DMS79 treated with DMSO at 0.1 percent for 48 hours (cell line): ENCODE results near the gene PANK4.

Experiments
- DNase-seq: peaks from one replicate; lab custom pipeline; 2025; lab: John Stamatoyannopoulos, UW

Gene PANK4

GRCh38 chr1:2512862-2513421, 13.5 kb downstream of the PANK4 start:
- no peak for DNase-seq

- DNase-seq: no peak
Observed at GRCh38 chr1:2510366-2511155, 15.8 kb downstream of the PANK4 start.

GRCh38 chr1:2509589-2509988, 16.8 kb downstream of the PANK4 start:
- DNase-seq: no peak

GRCh38 chr1:2508751-2509150, 17.6 kb downstream of the PANK4 start:
- no peak for DNase-seq

GRCh38 chr1:2508180-2508579, 18.2 kb downstream of the PANK4 start:
- DNase-seq: no peak

GRCh38 chr1:2507744-2508155, 18.6 kb downstream of the PANK4 start:
- DNase-seq: no peak

GRCh38 chr1:2506901-2507565, 19.4 kb downstream of the PANK4 start:
- DNase-seq: no peak

- DNase-seq: no peak
Observed at GRCh38 chr1:2506007-2506860, 20.2 kb downstream of the PANK4 start.

- no peak for DNase-seq
Observed at GRCh38 chr1:2505461-2505994, 20.9 kb downstream of the PANK4 start.

GRCh38 chr1:2504949-2505272, 21.5 kb downstream of the PANK4 start:
- DNase-seq: no peak

- DNase-seq: no peak
Observed at GRCh38 chr1:2504225-2504948, 22.0 kb downstream of the PANK4 start.

- no peak for DNase-seq
Observed at GRCh38 chr1:2503554-2504224, 22.7 kb downstream of the PANK4 start.

GRCh38 chr1:2502661-2503553, 23.5 kb downstream of the PANK4 start:
- DNase-seq: no peak

GRCh38 chr1:2502210-2502609, 24.2 kb downstream of the PANK4 start:
- DNase-seq: no peak

GRCh38 chr1:2501820-2502119, 24.6 kb downstream of the PANK4 start:
- no peak for DNase-seq

- DNase-seq: no peak
Observed at GRCh38 chr1:2501041-2501819, 25.2 kb downstream of the PANK4 start.

- no peak for DNase-seq
Observed at GRCh38 chr1:2499986-2500596, 26.3 kb downstream of the PANK4 start.

GRCh38 chr1:2499260-2499659, 27.1 kb downstream of the PANK4 start:
- DNase-seq: no peak

GRCh38 chr1:2498648-2499047, 27.7 kb downstream of the PANK4 start:
- DNase-seq: no peak
